Measurements from ENCODE around the gene PRDM16. TPM values are rescaled to one million over a fixed set of nuclear protein-coding genes. Genes with fewer than 3 reads are reported as not detected.

Gene PRDM16
- total RNA-seq, 1 donor from 2014 or later: 0.43 TPM

GRCh38 chr1:3443807-3444206 lies 374.8 kb downstream of the PRDM16 start:
- no peaks in the 10 kb centered on the region for H3K79me2 ChIP-seq (ENCODE audit: insufficient read depth, low read length)
- Mint-ChIP-seq H3K27me3 (ENCODE audit: low read depth, unreplicated experiment) (peaks cover 25% of the 10 kb centered on the region), H3K27ac (ENCODE audit: unreplicated experiment) (no peak overlapping the region), H3K9me3 (ENCODE audit: unreplicated experiment) (peaks cover 9% of the 10 kb centered on the region), H3K36me3 (ENCODE audit: low read depth, unreplicated experiment) (no peaks in the 10 kb centered on the region), H3K4me3 (ENCODE audit: unreplicated experiment) (no peak overlapping the region), H3K4me1 (ENCODE audit: low read depth, unreplicated experiment) (no peaks in the 10 kb centered on the region)
- H3K4me2 ChIP-seq (ENCODE audit: low read length): no peak overlapping the region
- no peak overlapping the region for H3K4me3 ChIP-seq (ENCODE audit: insufficient read depth, low read depth, low read length)
- H2AFZ ChIP-seq (ENCODE audit: low read depth, low read length): no peak overlapping the region
- H4K20me1 ChIP-seq (ENCODE audit: insufficient read depth, low read length): no peaks in the 10 kb centered on the region
- FAIRE-seq (no peak), DNase-seq (ENCODE audit: low read depth) (no peak)
- no peaks in the 10 kb centered on the region for H3K4me1 ChIP-seq (ENCODE audit: insufficient read depth, low read length)
- no peak overlapping the region for H3K9ac ChIP-seq (ENCODE audit: low read length)
- peaks cover 37% of the 10 kb centered on the region for H3K27me3 ChIP-seq (ENCODE audit: insufficient read depth, low read length)
- TF ChIP-seq EZH2 (IDR thresholded peaks at IDR 0.05; ENCODE audit: insufficient read depth, low read length) (no peak), CTCF (IDR thresholded peaks at IDR 0.05; ENCODE audit: insufficient read depth, low read depth, low read length) (no peak)
- no peak overlapping the region for H3K27ac ChIP-seq (ENCODE audit: low read depth, low read length)
- H3K36me3 ChIP-seq (ENCODE audit: insufficient read depth, low read length): no peaks in the 10 kb centered on the region
- H3K9me3 ChIP-seq (ENCODE audit: insufficient read depth, low read depth, low read length): peaks cover 4% of the 10 kb centered on the region

GRCh38 chr1:3444298-3444697 lies 375.3 kb downstream of the PRDM16 start:
- no peak for FAIRE-seq

More at GRCh38 chr1:3444298-3444697, 375.3 kb downstream of the PRDM16 start:
- H3K36me3 ChIP-seq (ENCODE audit: insufficient read depth, low read length): no peaks in the 10 kb centered on the region
- H3K4me1 ChIP-seq (ENCODE audit: insufficient read depth, low read length): no peaks in the 10 kb centered on the region
- H3K4me1 Mint-ChIP-seq (ENCODE audit: low read depth, unreplicated experiment): no peaks in the 10 kb centered on the region
- H3K4me3 ChIP-seq (ENCODE audit: insufficient read depth, low read depth, low read length): no peak overlapping the region
- no peaks in the 10 kb centered on the region for H4K20me1 ChIP-seq (ENCODE audit: insufficient read depth, low read length)
- no peak overlapping the region for H3K9ac ChIP-seq (ENCODE audit: low read length)
- no peaks in the 10 kb centered on the region for H3K79me2 ChIP-seq (ENCODE audit: insufficient read depth, low read length)
- peaks cover 28% of the 10 kb centered on the region for H3K27me3 Mint-ChIP-seq (ENCODE audit: low read depth, unreplicated experiment)
- H3K27me3 ChIP-seq (ENCODE audit: insufficient read depth, low read length): peaks cover 37% of the 10 kb centered on the region
- no peak overlapping the region for H3K27ac Mint-ChIP-seq (ENCODE audit: unreplicated experiment)
- no peak overlapping the region for H2AFZ ChIP-seq (ENCODE audit: low read depth, low read length)
- TF ChIP-seq CTCF (IDR thresholded peaks at IDR 0.05; ENCODE audit: insufficient read depth, low read depth, low read length) (no peak), EZH2 (IDR thresholded peaks at IDR 0.05; ENCODE audit: insufficient read depth, low read length) (no peak)
- H3K9me3 Mint-ChIP-seq (ENCODE audit: unreplicated experiment): peaks cover 9% of the 10 kb centered on the region
- no peak overlapping the region for H3K4me3 Mint-ChIP-seq (ENCODE audit: unreplicated experiment)
- peaks cover 4% of the 10 kb centered on the region for H3K9me3 ChIP-seq (ENCODE audit: insufficient read depth, low read depth, low read length)
- no peak overlapping the region for H3K4me2 ChIP-seq (ENCODE audit: low read length)
- no peaks in the 10 kb centered on the region for H3K36me3 Mint-ChIP-seq (ENCODE audit: low read depth, unreplicated experiment)
- no peak overlapping the region for H3K27ac ChIP-seq (ENCODE audit: low read depth, low read length)
- no peak for DNase-seq (ENCODE audit: low read depth)

Measured in astrocyte (in vitro differentiated cells and primary cell).